Measurements from ENCODE around the gene MAP7.

MAP7 gene

DNA sequence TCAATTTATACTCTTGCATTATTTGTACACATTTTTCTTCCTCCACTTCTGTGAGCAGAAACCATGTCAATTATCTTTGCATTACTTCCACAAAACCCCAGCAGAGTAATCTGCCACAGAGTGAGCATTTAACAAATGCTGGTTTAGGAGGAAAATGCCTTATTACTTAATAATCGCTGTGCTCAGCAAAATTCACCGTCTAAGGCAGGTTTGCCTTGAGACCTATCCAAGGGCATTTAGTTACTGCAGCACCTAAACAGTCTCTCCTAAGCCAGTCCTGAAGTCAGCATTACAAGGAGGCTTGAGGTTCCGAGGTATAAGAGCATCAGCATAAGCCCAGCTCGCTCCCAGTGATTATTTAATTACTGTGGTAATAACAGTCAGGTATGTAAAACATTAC, 28.3 kb downstream of the MAP7 start:
- H3K79me2 ChIP-seq (ENCODE audit: control insufficient read depth, insufficient read depth, low read length, unreplicated experiment) = no peaks in the 10 kb centered on the region

DNA sequence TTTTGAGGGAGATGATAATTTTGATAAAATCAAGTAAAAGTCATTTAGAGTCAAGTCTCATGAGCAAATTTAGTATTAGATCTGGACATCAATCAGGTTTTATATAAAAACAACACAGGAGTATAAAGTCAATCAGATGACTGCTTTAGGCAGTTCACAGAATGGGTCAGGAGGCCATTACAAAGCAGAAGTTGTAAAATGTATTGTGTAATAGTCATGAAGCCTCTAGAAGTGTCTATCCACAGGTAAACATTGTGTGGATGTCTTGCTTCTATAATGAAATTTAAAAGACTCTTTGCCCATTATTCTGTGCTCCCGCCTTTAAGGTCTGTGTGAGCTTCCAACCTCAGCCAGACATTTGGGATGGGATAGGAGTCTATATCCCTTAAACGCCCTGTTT, 28.8 kb downstream of the MAP7 start:
- Histone ChIP-seq H2AFZ (ENCODE audit: low read length, unreplicated experiment) (no peak overlapping the region), H3K27me3 (ENCODE audit: insufficient read depth, low read length) (peaks cover 69% of the 10 kb centered on the region), H3K36me3 (ENCODE audit: insufficient read depth, low read length) (no peaks in the 10 kb centered on the region), H3K4me1 (ENCODE audit: control insufficient read depth, insufficient read depth, low read length, unreplicated experiment) (no peaks in the 10 kb centered on the region), H3K79me2 (ENCODE audit: control insufficient read depth, insufficient read depth, low read length, unreplicated experiment) (no peaks in the 10 kb centered on the region), H3K27ac (ENCODE audit: low read depth, low read length) (no peak overlapping the region), H3K4me3 (ENCODE audit: low read depth, low read length) (no peak overlapping the region)

More for the DNA sequence above, 28.3 kb downstream of the MAP7 start:
- Histone ChIP-seq H3K4me3 (ENCODE audit: low read depth, low read length) (no peak overlapping the region), H3K4me1 (ENCODE audit: control insufficient read depth, insufficient read depth, low read length, unreplicated experiment) (no peaks in the 10 kb centered on the region), H3K27ac (ENCODE audit: low read depth, low read length) (no peak overlapping the region), H3K27me3 (ENCODE audit: insufficient read depth, low read length) (peaks cover 64% of the 10 kb centered on the region), H2AFZ (ENCODE audit: low read length, unreplicated experiment) (no peak overlapping the region), H3K36me3 (ENCODE audit: insufficient read depth, low read length) (no peaks in the 10 kb centered on the region)

DNA sequence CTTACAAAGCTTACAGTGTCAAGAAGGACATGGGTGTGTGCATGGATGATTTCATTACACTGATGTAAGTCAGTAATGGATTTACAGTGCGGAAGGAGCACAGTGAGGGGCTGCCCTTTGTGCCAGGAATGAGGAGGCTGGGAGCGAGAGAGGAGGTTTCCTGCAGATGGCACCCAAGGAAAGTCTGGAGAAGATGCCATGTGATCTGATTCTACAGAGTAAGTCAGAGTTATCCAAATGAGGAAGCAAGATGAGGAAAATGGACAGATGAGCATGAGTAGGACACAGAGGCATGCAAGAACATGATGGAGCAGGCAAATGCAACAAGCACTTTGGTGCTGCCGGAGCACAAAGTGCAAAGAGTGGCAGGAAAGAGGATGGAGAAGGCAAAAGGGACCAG, 29.7 kb downstream of the MAP7 start:
- no peaks in the 10 kb centered on the region for H3K4me1 ChIP-seq (ENCODE audit: control insufficient read depth, insufficient read depth, low read length, unreplicated experiment)
- no peaks in the 10 kb centered on the region for H3K79me2 ChIP-seq (ENCODE audit: control insufficient read depth, insufficient read depth, low read length, unreplicated experiment)
- H2AFZ ChIP-seq (ENCODE audit: low read length, unreplicated experiment) = no peak overlapping the region
- no peak overlapping the region for H3K4me3 ChIP-seq (ENCODE audit: low read depth, low read length)
- H3K36me3 ChIP-seq (ENCODE audit: insufficient read depth, low read length) = no peaks in the 10 kb centered on the region
- peaks cover 75% of the 10 kb centered on the region for H3K27me3 ChIP-seq (ENCODE audit: insufficient read depth, low read length)
- H3K27ac ChIP-seq (ENCODE audit: low read depth, low read length) = no peak overlapping the region

DNA sequence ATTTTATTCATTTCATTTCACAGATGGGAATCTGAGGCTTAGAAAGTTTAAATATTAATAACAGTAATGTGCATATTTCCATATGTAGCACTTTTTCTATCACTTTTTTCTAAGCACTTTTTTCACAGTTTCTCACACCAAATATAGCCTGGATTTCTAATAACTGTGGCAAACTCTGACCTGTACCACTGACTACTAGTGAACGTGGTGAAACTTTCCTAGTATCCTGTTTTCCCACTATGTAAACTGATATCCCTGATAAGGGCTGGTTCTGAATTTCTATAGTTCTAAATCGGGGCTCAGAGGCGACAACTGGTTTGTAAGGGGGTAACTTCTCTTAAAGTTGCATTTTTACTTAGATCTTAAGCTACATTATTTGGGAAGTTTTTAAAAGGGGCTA, 32.6 kb downstream of the MAP7 start:
- H3K4me3 ChIP-seq (ENCODE audit: low read depth, low read length) = no peak overlapping the region
- no peaks in the 10 kb centered on the region for H3K79me2 ChIP-seq (ENCODE audit: control insufficient read depth, insufficient read depth, low read length, unreplicated experiment)
- H2AFZ ChIP-seq (ENCODE audit: low read length, unreplicated experiment) = no peak overlapping the region
- H3K27ac ChIP-seq (ENCODE audit: low read depth, low read length) = no peak overlapping the region
- H3K36me3 ChIP-seq (ENCODE audit: insufficient read depth, low read length) = no peaks in the 10 kb centered on the region
- no peaks in the 10 kb centered on the region for H3K4me1 ChIP-seq (ENCODE audit: control insufficient read depth, insufficient read depth, low read length, unreplicated experiment)
- H3K27me3 ChIP-seq (ENCODE audit: insufficient read depth, low read length) = peaks cover 60% of the 10 kb centered on the region

DNA sequence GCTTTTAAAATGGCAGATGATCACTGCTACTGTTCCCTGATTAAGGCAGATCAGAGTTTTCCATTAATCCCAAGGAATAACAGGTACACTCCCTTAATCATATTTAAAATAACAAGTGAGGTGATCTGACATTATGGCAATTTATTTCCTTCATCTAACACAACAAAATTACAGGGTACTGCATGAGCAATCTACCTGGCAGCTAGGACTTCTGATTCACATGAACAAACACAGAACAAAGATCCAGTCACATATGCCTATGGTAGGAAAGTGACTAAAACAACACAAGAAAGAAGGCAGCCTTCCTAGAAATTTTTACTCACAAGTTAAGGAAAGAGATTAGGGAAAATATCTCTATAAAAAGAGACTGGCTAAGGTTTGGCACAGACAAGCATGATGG, 33.2 kb downstream of the MAP7 start:
- no peak overlapping the region for H3K4me3 ChIP-seq (ENCODE audit: low read depth, low read length)
- H2AFZ ChIP-seq (ENCODE audit: low read length, unreplicated experiment) = no peak overlapping the region
- no peaks in the 10 kb centered on the region for H3K79me2 ChIP-seq (ENCODE audit: control insufficient read depth, insufficient read depth, low read length, unreplicated experiment)
- H3K36me3 ChIP-seq (ENCODE audit: insufficient read depth, low read length) = no peaks in the 10 kb centered on the region
- no peak overlapping the region for H3K27ac ChIP-seq (ENCODE audit: low read depth, low read length)
- H3K4me1 ChIP-seq (ENCODE audit: control insufficient read depth, insufficient read depth, low read length, unreplicated experiment) = no peaks in the 10 kb centered on the region
- peaks cover 59% of the 10 kb centered on the region for H3K27me3 ChIP-seq (ENCODE audit: insufficient read depth, low read length)

DNA sequence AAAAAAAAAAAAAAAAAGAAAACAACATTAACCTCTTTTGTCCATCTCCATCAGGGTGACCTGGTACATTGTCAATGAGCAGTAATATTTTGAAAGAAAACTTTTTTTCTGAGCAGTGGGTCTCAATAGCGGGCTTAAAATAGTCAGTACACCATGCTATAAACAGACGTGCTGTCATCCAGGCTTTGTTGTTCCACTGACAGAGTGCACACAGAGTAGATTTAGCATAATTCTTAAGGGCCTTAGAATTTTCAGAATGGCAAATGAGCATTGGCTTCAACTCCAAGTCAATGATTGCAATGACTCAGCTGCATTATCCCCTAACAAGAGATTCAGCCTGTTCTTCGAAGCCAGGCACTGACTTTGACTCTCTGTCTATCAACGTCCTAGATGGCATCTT, 35.6 kb downstream of the MAP7 start:
- Histone ChIP-seq H3K4me3 (ENCODE audit: low read depth, low read length) (no peak overlapping the region), H3K27me3 (ENCODE audit: insufficient read depth, low read length) (peaks cover 41% of the 10 kb centered on the region), H3K27ac (ENCODE audit: low read depth, low read length) (no peak overlapping the region), H3K36me3 (ENCODE audit: insufficient read depth, low read length) (no peaks in the 10 kb centered on the region), H3K79me2 (ENCODE audit: control insufficient read depth, insufficient read depth, low read length, unreplicated experiment) (no peaks in the 10 kb centered on the region), H3K4me1 (ENCODE audit: control insufficient read depth, insufficient read depth, low read length, unreplicated experiment) (no peaks in the 10 kb centered on the region), H2AFZ (ENCODE audit: low read length, unreplicated experiment) (no peak overlapping the region)

DNA sequence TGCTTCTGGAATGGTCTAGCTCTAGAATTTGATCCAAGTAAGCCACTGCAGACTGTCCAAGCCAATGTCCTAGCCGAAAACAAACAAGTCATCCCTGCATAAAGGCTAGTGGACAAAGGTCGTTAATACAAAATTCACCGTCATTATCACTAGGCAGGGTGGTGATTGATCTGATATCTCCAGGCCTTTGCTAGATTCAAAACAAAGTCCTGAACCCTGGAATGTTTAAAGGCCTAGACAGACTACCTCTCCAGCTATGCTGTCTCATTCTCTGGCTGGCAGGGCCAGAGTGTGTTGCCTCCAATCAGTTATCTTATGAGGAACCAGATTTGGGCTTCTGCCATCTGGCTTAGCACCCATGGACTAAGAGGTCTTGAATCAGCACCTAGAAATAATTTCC, 38.3 kb downstream of the MAP7 start:
- Histone ChIP-seq H3K79me2 (ENCODE audit: control insufficient read depth, insufficient read depth, low read length, unreplicated experiment) (no peaks in the 10 kb centered on the region), H3K36me3 (ENCODE audit: insufficient read depth, low read length) (no peaks in the 10 kb centered on the region), H3K27me3 (ENCODE audit: insufficient read depth, low read length) (peaks cover 26% of the 10 kb centered on the region), H2AFZ (ENCODE audit: low read length, unreplicated experiment) (no peak overlapping the region), H3K27ac (ENCODE audit: low read depth, low read length) (no peak overlapping the region), H3K4me3 (ENCODE audit: low read depth, low read length) (no peak overlapping the region), H3K4me1 (ENCODE audit: control insufficient read depth, insufficient read depth, low read length, unreplicated experiment) (no peaks in the 10 kb centered on the region)

DNA sequence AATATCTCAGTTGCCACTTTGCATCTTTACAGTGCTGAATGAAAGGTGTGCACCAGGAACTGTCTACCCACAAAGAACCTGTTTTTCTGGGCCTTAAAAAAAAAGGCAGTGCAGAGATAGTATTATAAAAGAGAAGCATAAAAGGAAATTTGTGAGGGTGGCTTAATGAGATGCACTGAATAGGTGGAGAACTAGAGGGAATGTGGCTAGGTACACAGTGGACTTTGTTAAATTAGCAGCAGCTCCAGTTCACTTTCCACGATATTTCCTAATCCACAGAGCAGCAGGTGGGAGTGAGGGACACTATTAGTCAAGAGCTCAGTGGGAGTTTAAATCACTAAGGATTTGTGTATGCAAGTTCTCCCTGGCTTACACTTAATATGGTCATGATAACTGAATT, 38.8 kb downstream of the MAP7 start:
- H3K4me1 ChIP-seq (ENCODE audit: control insufficient read depth, insufficient read depth, low read length, unreplicated experiment) = no peaks in the 10 kb centered on the region
- H3K79me2 ChIP-seq (ENCODE audit: control insufficient read depth, insufficient read depth, low read length, unreplicated experiment) = no peaks in the 10 kb centered on the region
- no peak overlapping the region for H3K4me3 ChIP-seq (ENCODE audit: low read depth, low read length)
- peaks cover 24% of the 10 kb centered on the region for H3K27me3 ChIP-seq (ENCODE audit: insufficient read depth, low read length)
- H3K27ac ChIP-seq (ENCODE audit: low read depth, low read length) = no peak overlapping the region
- H2AFZ ChIP-seq (ENCODE audit: low read length, unreplicated experiment) = no peak overlapping the region
- H3K36me3 ChIP-seq (ENCODE audit: insufficient read depth, low read length) = no peaks in the 10 kb centered on the region

DNA sequence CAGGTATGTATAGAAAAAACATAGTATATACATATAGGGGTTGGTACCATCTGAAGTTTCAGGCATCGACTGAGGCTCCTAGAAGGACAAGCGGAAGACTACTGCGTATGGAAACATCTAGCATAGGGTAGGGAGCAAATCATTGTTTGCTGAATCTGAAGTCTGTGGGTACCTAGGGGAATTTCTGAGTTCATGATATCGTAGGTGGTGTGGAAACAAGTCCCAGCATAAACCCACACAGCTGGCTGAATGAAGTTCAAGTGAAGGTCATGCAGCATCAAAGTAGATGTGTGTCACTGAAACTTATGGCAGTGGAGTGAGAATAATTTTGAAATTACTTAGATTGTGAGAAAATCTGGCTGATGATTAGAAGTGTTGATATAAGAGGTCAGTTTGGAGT, 39.4 kb downstream of the MAP7 start:
- Histone ChIP-seq H3K27me3 (ENCODE audit: insufficient read depth, low read length) (peaks cover 19% of the 10 kb centered on the region; the same call in 1 of the 2 replicates), H3K4me1 (ENCODE audit: control insufficient read depth, insufficient read depth, low read length, unreplicated experiment) (no peaks in the 10 kb centered on the region), H3K4me3 (ENCODE audit: low read depth, low read length) (no peak overlapping the region), H3K79me2 (ENCODE audit: control insufficient read depth, insufficient read depth, low read length, unreplicated experiment) (no peaks in the 10 kb centered on the region), H2AFZ (ENCODE audit: low read length, unreplicated experiment) (no peak overlapping the region), H3K27ac (ENCODE audit: low read depth, low read length) (no peak overlapping the region), H3K36me3 (ENCODE audit: insufficient read depth, low read length) (no peaks in the 10 kb centered on the region)

DNA sequence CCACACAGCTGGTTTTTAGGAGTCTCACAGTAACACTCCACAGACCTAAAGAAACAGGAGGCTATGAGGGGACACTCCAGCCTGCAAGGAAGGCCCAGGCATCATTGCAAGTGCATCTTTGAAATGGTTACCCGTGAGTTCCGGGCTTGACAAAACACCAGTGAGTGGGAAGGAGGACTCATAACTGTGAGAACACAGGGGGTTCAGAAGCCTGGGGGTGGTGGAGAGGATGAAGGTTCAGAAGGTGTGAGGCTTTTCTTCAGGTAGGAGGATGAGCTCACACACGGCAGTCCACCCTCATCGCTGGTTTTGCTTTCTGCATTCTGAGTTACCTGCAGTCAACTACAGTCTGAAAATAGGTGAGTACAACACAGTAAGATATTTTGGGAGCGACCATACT, 39.9 kb downstream of the MAP7 start:
- Histone ChIP-seq H2AFZ (ENCODE audit: low read length, unreplicated experiment) (no peak overlapping the region), H3K27ac (ENCODE audit: low read depth, low read length) (no peak overlapping the region), H3K27me3 (ENCODE audit: insufficient read depth, low read length) (peaks cover 18% of the 10 kb centered on the region; the same call in 1 of the 2 replicates), H3K4me3 (ENCODE audit: low read depth, low read length) (no peak overlapping the region), H3K79me2 (ENCODE audit: control insufficient read depth, insufficient read depth, low read length, unreplicated experiment) (no peaks in the 10 kb centered on the region), H3K36me3 (ENCODE audit: insufficient read depth, low read length) (no peaks in the 10 kb centered on the region), H3K4me1 (ENCODE audit: control insufficient read depth, insufficient read depth, low read length, unreplicated experiment) (no peaks in the 10 kb centered on the region)

DNA sequence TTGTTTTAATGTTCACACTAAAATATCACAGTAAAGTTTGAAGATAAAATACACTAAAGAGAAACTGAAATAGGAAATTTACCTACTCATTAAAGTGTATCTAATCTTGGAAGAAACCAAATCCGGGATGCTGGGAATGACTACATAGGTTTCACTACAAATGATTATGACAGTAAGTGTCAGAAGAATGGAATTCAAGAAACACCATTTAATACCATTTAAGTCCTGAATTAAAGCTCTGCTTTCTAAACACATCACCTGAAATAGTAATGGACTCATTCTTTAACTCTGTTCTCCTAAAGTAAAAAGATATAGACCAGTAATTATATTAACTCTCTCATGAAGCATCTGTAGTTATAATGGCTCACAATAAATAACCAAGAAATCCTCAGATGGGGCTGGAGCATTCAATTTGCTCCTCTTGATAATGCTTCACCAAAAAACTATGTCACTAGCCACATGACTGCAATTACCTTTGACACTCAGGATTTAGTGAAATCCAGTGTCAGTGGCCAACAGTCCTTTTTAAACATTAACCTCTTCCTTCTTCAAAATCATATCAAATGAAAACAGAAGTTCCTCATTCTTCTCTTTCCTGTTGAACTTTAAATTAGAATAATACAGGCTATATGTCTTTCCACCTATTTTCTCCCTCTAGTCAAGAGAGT, 41.4 kb downstream of the MAP7 start:
- H2AFZ ChIP-seq (ENCODE audit: low read length, unreplicated experiment) = no peak overlapping the region
- no peaks in the 10 kb centered on the region for H3K79me2 ChIP-seq (ENCODE audit: control insufficient read depth, insufficient read depth, low read length, unreplicated experiment)
- H3K27ac ChIP-seq (ENCODE audit: low read depth, low read length) = no peak overlapping the region
- peaks cover 18% of the 10 kb centered on the region; the same call in 1 of the 2 replicates for H3K27me3 ChIP-seq (ENCODE audit: insufficient read depth, low read length)
- H3K36me3 ChIP-seq (ENCODE audit: insufficient read depth, low read length) = no peaks in the 10 kb centered on the region
- no peak overlapping the region for H3K4me3 ChIP-seq (ENCODE audit: low read depth, low read length)
- no peaks in the 10 kb centered on the region for H3K4me1 ChIP-seq (ENCODE audit: control insufficient read depth, insufficient read depth, low read length, unreplicated experiment)
